Activated effector memory CD4-positive, alpha-beta T cell treated with anti-CD3 and anti-CD28 coated beads, Interleukin-2, amount 50 U/mL, for 16 hours (primary cell): Measurements from ENCODE around the gene ZBED4.

Source experiments
- DNase-seq: peaks from one replicate; pipeline ENCODE4 v3.0.0-alpha.2; 2020

ZBED4 gene

GRCh38 chr22:49922484-49922883 is 68.8 kb downstream of the ZBED4 start:
- no peak for DNase-seq

- no peak for DNase-seq
Measured at GRCh38 chr22:49922926-49923325, 69.3 kb downstream of the ZBED4 start.

- peak; percentile 81 for DNase-seq
Measured at GRCh38 chr22:49923445-49923844, 69.8 kb downstream of the ZBED4 start.

- no peak for DNase-seq
Measured at GRCh38 chr22:49924113-49924833, 70.6 kb downstream of the ZBED4 start.

DNA sequence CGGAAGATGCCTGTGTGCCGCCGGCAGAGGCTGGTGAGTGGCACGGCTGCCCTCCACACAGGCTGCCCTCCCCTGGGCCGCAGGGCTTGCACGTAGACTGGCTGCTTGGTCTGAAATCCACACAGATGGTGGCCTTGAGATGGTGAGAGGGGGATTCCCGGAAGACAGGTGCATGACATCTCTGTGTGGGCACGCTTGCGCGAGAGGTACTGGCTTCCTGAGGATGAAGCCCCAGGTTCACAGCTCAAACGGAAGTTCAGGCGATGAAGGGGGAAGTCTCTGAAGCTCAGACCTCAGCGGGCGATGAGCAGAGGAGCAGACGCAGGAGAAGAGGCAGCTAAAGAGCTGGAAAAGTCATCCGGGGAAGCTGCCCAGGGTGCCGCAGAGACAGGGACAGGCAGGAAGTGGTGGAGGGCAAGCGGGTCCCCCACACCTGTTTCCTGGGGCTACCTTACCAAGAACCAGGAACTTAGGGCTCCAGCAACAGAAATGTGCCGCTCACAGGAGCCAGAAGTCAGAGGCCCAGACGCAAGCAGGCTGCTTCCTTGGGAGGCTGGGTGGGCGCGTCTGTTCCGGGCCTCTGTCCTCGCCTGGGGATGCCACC is 72.0 kb downstream of the ZBED4 start:
- peak; percentile 89 for DNase-seq

GRCh38 chr22:49926916-49927315 is 73.3 kb downstream of the ZBED4 start:
- no peak for DNase-seq

- no peak for DNase-seq
Measured at GRCh38 chr22:49927483-49928184, 74.0 kb downstream of the ZBED4 start.

GRCh38 chr22:49928185-49928495 is 74.5 kb downstream of the ZBED4 start:
- DNase-seq = no peak

GRCh38 chr22:49928555-49929210 is 75.0 kb downstream of the ZBED4 start:
- no peak for DNase-seq

- peak; percentile 93 for DNase-seq
Measured at GRCh38 chr22:49929211-49929979, 75.8 kb downstream of the ZBED4 start.

- DNase-seq = no peak
Measured at GRCh38 chr22:49929994-49930575, 76.4 kb downstream of the ZBED4 start.

- DNase-seq = peak; percentile 80
Measured at GRCh38 chr22:49930596-49931412, 77.2 kb downstream of the ZBED4 start.

DNA sequence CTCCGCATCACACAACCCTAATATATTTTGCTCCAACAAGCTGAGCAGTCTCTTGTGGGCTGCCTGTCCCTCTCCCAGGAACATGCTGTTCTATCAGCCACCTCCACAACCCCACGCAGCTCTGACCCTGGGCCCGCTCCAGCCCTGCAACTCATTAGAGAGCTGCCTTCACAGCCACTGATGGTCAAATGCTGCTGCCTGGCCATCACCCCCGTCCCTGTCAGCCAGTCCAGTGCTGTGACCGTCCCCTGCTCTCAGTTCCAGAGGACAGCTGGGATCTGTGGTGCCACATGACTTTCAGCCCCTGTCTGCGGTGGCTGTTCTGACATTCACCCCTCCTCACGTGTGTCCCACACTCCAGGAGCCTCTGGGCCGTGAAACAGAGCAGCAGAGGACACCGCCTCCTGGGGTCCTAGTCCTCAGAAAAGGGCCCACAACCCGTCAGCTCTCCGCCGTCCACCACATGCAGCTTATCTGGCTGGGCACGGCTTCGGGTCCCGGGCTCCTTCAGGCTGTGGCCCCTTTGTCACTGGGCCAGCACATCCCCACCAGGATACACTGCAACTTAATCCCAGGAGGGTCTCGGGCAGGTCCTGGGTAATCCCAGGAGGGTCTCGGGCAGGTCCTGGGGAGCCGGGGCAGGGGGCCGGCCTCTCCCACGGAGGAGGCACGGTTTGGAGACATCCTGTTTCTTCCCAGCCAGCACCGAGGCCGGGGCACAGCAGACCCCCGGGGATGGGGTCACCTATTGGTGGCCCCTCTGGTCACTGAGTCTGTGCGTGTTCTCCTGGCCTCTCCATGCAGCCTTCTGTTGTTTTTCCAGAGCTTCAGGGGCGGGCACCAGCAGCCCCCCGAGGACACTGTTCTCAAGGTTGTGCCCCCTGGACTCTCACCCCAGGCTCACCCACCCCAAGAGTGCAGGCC is 79.9 kb downstream of the ZBED4 start:
- no peak for DNase-seq

DNA sequence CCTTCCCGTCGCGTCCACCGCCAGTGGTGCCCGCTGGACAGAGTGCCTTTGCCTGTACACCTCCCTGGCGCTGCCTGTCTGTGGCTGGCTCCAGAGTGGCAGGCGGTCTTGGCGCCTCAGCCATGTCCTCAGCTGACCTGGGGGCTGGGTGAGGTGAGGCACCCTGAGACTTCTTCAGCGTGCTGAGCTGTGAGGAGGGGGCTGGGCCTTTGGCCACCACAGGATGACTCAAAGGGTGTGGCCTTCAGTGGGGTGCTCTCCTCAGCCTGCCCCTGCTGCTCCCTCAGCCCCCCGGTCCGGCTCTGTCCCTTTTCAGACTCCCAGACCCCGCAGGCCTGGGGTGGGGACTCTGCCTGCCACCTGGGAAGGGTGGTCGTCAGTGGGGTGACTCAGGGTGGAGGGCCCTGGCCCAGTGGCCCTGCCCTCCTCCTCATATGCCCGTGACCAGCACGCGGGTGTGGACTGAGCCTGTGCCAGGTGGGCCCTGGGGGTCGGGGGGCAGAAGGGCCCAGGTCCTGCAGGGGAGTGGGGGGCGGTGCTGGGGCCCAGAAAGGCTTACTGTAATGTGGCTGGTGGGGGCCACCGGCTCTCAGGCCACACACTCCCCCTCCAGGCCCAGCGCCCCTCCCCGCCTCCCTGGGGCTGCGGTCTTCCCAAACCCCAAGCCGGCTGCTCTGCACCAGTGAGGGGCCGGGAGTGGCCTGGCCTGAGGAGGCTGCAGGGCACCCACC is 80.7 kb downstream of the ZBED4 start:
- peak; percentile 72 for DNase-seq

DNA sequence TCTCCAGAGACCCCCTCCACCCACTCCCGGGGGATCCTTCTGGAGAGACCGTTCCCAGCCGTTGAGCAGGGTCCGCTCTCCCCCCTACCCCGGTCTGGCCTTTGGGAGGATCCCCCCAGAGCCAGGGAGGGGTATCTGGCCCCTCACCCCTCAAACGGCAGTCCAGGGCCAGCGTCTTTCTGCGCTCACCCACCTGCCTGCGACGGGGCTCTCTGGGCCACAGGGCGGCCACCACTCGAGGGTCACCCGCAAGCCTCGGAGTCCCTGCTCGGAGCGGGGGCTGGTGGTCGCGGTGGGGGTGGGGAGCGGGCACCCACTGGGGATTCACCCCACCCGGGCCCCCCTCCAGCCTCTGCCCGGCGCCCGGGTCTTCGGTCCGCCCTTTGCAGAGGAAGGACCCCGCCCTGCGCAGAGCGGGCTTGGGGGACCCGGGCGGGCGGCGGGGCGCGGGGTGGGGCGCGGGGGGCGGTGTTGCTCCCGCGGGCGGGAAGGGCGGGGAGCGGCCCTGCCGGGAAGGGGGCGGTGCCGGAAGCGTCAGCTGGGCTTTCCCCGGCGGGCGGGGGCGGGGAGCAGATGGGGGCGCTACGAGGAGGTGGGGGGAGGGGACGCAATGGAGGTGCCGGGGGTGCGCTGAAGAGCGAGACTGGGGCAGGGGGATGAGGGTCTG is 81.4 kb downstream of the ZBED4 start:
- peak; percentile 94 for DNase-seq

DNA sequence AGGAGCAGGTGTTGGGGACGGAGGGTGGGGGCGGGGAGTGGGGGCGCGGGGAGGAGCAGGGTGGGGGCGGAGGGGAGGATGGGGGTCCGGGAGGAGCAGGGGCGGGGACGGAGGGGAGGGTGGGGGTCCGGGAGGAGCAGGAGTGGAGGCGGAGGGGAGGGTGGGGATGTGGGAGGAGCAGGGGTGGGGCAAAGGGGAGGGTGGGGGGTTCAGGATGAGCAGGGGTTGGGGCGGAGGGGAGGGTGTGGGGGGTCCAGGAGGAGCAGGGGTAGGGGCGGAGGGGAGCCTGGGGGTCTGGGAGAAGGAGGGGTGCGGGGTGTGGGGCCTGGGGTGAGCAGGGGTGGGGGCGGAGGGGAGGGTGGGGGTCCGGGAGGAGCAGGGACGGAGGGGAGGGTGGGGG is 81.9 kb downstream of the ZBED4 start:
- DNase-seq = no peak

GRCh38 chr22:49936018-49936972 is 82.7 kb downstream of the ZBED4 start:
- DNase-seq = peak; percentile 98
